OCI-LY3 (cell line): ENCODE results near the gene MYO16.

Experiments
- CTCF ChIP-seq: fragments of 200-600, 300-600 bp; sonication (generic); IDR thresholded peaks from 2 replicates; pipeline ENCODE4 v1.5.1; 2014; ENCODE audit warnings: antibody characterized with exemption, low read length, low read depth
- EZH2phosphoT487 ChIP-seq: fragments of 200-600 bp; shearing (Covaris generic); IDR thresholded peaks from 2 replicates; pipeline ENCODE4 v1.6.1; 2018; ENCODE audit warnings: antibody characterized with exemption, mixed run types, low read depth

DNA sequence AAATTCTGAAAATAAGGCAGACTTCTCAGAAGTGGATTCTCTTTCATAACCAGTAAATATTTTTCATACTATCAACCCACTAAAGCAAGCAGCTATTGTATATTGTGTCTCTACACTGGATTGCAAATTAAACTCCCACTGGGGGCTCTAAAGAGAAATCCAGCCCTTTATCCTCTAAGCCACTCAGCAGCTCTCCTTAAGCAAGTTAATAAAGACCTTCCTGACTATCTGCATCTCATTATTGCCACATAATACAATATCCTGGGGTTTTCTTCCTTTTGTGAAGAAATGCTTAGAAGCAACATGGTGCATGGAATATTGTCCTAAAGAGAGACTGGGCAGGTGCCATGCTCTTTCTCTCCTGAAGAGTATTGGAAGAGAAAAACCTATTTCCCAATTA lies 521.3 kb downstream of the MYO16 start:
- TF ChIP-seq CTCF (no peak), EZH2phosphoT487 (no peak)
